K562 (cell line): ENCODE data around the gene MAPK1IP1L. TPM values are rescaled to one million over a fixed set of nuclear protein-coding genes. Genes with fewer than 3 reads are reported as not detected.

Experiments used
- BRCA1 ChIP-seq, 2 experiments: fragments of 450-650 bp in 1 of 2; sonication (generic) in 1 of 2; formaldehyde crosslinking in 1 of 2; IDR thresholded peaks; 2 replicates each; pipeline versions ENCODE4 v1.5.0 to v1.6.1; 2017 to 2020; ENCODE audit warnings: mild to moderate bottlenecking in 1 of 2, missing genetic modification reagents in 1 of 2
- E4F1 ChIP-seq: fragments of 250-450 bp; sonication (Bioruptor Pico); IDR thresholded peaks from 2 replicates; pipeline ENCODE4 v1.5.0; 2021; ENCODE audit warnings: mild to moderate bottlenecking, borderline replicate concordance
- EHMT2 ChIP-seq: fragments of 450-650 bp; IDR thresholded peaks from 2 replicates; pipeline ENCODE4 v1.6.1; 2018; ENCODE audit warnings: antibody characterized with exemption
- GABPB2 ChIP-seq: fragments of 250-450 bp; sonication (Bioruptor Pico); conservative IDR thresholded peaks from 2 replicates; pipeline ENCODE4 v1.5.1; 2021; ENCODE audit warnings: mild to moderate bottlenecking
- HNRNPK ChIP-seq: fragments of 200-400 bp; formaldehyde crosslinking; IDR thresholded peaks from one replicate; pipeline ENCODE4 v1.6.1; 2018; ENCODE audit warnings: mild to moderate bottlenecking, low read depth, low read length; ENCODE audit not compliant: poor library complexity, severe bottlenecking
- HNRNPLL ChIP-seq: fragments of 200-400 bp; formaldehyde crosslinking; IDR thresholded peaks from 2 replicates; pipeline ENCODE4 v1.6.1; 2017; ENCODE audit warnings: low read length, low read depth, mild to moderate bottlenecking; ENCODE audit not compliant: poor library complexity, severe bottlenecking
- KHSRP ChIP-seq: fragments of 450-650 bp; IDR thresholded peaks from 2 replicates; pipeline ENCODE4 v1.6.1; 2017
- MCM2 ChIP-seq: fragments of 450-650 bp; IDR thresholded peaks from 2 replicates; pipeline ENCODE4 v1.6.1; 2017; ENCODE audit warnings: low read depth, mild to moderate bottlenecking
- NFATC3 ChIP-seq: fragments of 450-650 bp; IDR thresholded peaks from 2 replicates; pipeline ENCODE4 v1.6.1; 2017; ENCODE audit warnings: mild to moderate bottlenecking
- NFIC ChIP-seq: fragments of 450-650 bp; IDR thresholded peaks from 2 replicates; pipeline ENCODE4 v1.6.1; 2017; ENCODE audit warnings: mild to moderate bottlenecking, inconsistent platforms
- NFIX ChIP-seq: fragments of 250-450 bp; sonication (Bioruptor Pico); IDR thresholded peaks from 2 replicates; pipeline ENCODE4 v1.4.0; 2020; ENCODE audit warnings: low read depth, mild to moderate bottlenecking, moderate library complexity
- PURB ChIP-seq: sonication (generic); formaldehyde crosslinking; IDR thresholded peaks from 2 replicates; pipeline ENCODE4 v1.9.0; 2021; ENCODE audit warnings: low read depth, mild to moderate bottlenecking, missing genetic modification reagents
- RCOR1 ChIP-seq, 2 experiments: IDR thresholded peaks; 2 replicates each; pipeline ENCODE4 v1.6.1; 2012; ENCODE audit warnings: low read depth in 2 of 2, low read length in 2 of 2, borderline replicate concordance in 1 of 2, improper control_type of control experiment in 1 of 2
- RFX5 ChIP-seq: IDR thresholded peaks from 2 replicates; pipeline ENCODE4 v1.6.1; 2011; ENCODE audit warnings: low read depth, mild to moderate bottlenecking, improper control_type of control experiment, low read length
- SIX5 ChIP-seq, 2 experiments: IDR thresholded peaks; 2 replicates each; pipeline ENCODE4 v1.6.1; 2011; ENCODE audit warnings: low read length in 2 of 2, borderline replicate concordance in 1 of 2, low read depth in 1 of 2, mild to moderate bottlenecking in 1 of 2, moderate library complexity in 1 of 2; ENCODE audit not compliant: insufficient read depth in 1 of 2
- SRSF9 ChIP-seq: fragments of 200-400 bp; formaldehyde crosslinking; IDR thresholded peaks from 2 replicates; pipeline ENCODE4 v1.6.1; 2017; ENCODE audit warnings: low read depth, low read length, borderline replicate concordance
- STAG1 ChIP-seq: sonication (generic); formaldehyde crosslinking; IDR thresholded peaks from 2 replicates; pipeline ENCODE4 v1.5.0; 2020; ENCODE audit warnings: missing genetic modification reagents, borderline replicate concordance
- TAF7 ChIP-seq: fragments of 450-650 bp; IDR thresholded peaks from 2 replicates; pipeline ENCODE4 v1.6.1; 2016; ENCODE audit warnings: missing genetic modification characterization, missing compliant biosample characterization
- ZBTB2 ChIP-seq: fragments of 450-650 bp; IDR thresholded peaks from 2 replicates; pipeline ENCODE4 v1.6.1; 2016; ENCODE audit warnings: antibody characterized with exemption
- ZBTB33 ChIP-seq: sonication (generic); formaldehyde crosslinking; IDR thresholded peaks from 2 replicates; pipeline ENCODE4 v1.8.1; 2023; ENCODE audit warnings: mild to moderate bottlenecking, missing genetic modification reagents
- ZNF212 ChIP-seq: fragments of 450-650 bp; formaldehyde crosslinking; IDR thresholded peaks from 2 replicates; pipeline ENCODE4 v1.4.0; 2020; ENCODE audit warnings: mild to moderate bottlenecking
- ZNF695 ChIP-seq: fragments of 450-650 bp; formaldehyde crosslinking; IDR thresholded peaks from 2 replicates; pipeline ENCODE4 v1.4.0; 2020; ENCODE audit warnings: mild to moderate bottlenecking, moderate library complexity
- polyA plus RNA-seq, 8 experiments: library from polyadenylated mRNA; depleted of rRNA in 4 of 8; stranded (reverse) in 5 of 8; unstranded in 3 of 8; fragments of >200 nt; fragmentation: Nextera tagmentation in 2 of 8; fragmentation: Illumina TruSeq in 1 of 8; extraction: Ambion mirVana in 2 of 8; extraction: Trizol in 1 of 8; gene quantifications; 2 replicates each; pipeline versions ENCODE4 v1.2.1 to v1.2.3, GENCODE V29; 2011 to 2014; ENCODE audit warnings: inconsistent platforms in 1 of 8, missing spikeins in 1 of 8
- total RNA-seq, 7 experiments: library from RNA; depleted of rRNA in 6 of 7; stranded (reverse); fragments of >200 nt in 6 of 7; fragmentation: Illumina TruSeq in 2 of 7; extraction: Trizol in 2 of 7; gene quantifications; 2 replicates each; pipeline versions ENCODE4 v1.2.1 to v1.2.3, GENCODE V29; 2011 to 2021; ENCODE audit warnings: low replicate concordance in 1 of 7

Gene MAPK1IP1L
- total and polyA plus RNA-seq, 9 of the 15 experiments (the other 6 are each of a cell fraction or from before 2014, with no cell fraction given): 32.7 to 99.4 (median 49.8) TPM

- TF ChIP-seq E4F1 (CRISPR knock-in tag) (no peak), TAF7 (tag) (no peak; the same call in 1 of the 2 replicates), EHMT2 (no peak), GABPB2 (CRISPR knock-in tag) (no peak), NFIC (no peak), SRSF9 (no peak), ZBTB33 (no peak), ZNF212 (CRISPR knock-in tag) (no peak), NFATC3 (no peak), SIX5 (IDR thresholded peaks at IDR 0.05; ENCODE audit: borderline replicate concordance in 1 of 2, insufficient read depth in 1 of 2, low read depth in 1 of 2, low read length in 2 of 2) (no peak), HNRNPK (no peak), RCOR1 (IDR thresholded peaks at IDR 0.05; ENCODE audit: borderline replicate concordance in 1 of 2, low read depth in 2 of 2, low read length in 2 of 2) (peak in 1 of 2 experiments; percentile 25; a peak in 1 of 4 replicates), ZBTB2 (no peak), MCM2 (no peak), RFX5 (no peak), KHSRP (no peak), PURB (CRISPR knock-in tag) (no peak), ZNF695 (CRISPR knock-in tag) (no peak), NFIX (CRISPR knock-in tag) (no peak), STAG1 (CRISPR knock-in tag) (no peak), BRCA1 (IDR thresholded peaks at IDR 0.05) (no peak), BRCA1 (CRISPR knock-in tag; IDR thresholded peaks at IDR 0.05) (no peak), HNRNPLL (no peak)
Observed at GRCh38 chr14:55103005-55103640, 51.7 kb downstream of the MAPK1IP1L start (continued).
